ENCODE data around the gene YPEL5.

Gene YPEL5

GRCh38 chr2:30165050-30165520, 18.3 kb downstream of the YPEL5 start:
- peak; percentile 25 to 54 (median 27) for DNase-seq (ENCODE audit: low read depth in 3 of 3)

GRCh38 chr2:30165617-30166016, 18.8 kb downstream of the YPEL5 start:
- no peak for DNase-seq (ENCODE audit: low read depth in 3 of 3)

GRCh38 chr2:30172627-30173026, 25.8 kb downstream of the YPEL5 start:
- no peak for DNase-seq (ENCODE audit: low read depth in 3 of 3)

- DNase-seq (ENCODE audit: low read depth in 3 of 3), result no peak
Measured at GRCh38 chr2:30177440-30177839, 30.6 kb downstream of the YPEL5 start.

GRCh38 chr2:30177956-30178355, 31.1 kb downstream of the YPEL5 start:
- DNase-seq (ENCODE audit: low read depth in 3 of 3), result no peak

- no peak for DNase-seq (ENCODE audit: low read depth in 3 of 3)
Measured at GRCh38 chr2:30178618-30179434, 32.0 kb downstream of the YPEL5 start.

GRCh38 chr2:30179536-30179935, 32.7 kb downstream of the YPEL5 start:
- DNase-seq (ENCODE audit: low read depth in 3 of 3), result no peak

- DNase-seq (ENCODE audit: low read depth in 3 of 3), result no peak
Measured at GRCh38 chr2:30180226-30180625, 33.4 kb downstream of the YPEL5 start.

GRCh38 chr2:30181176-30181575, 34.4 kb downstream of the YPEL5 start:
- DNase-seq (ENCODE audit: low read depth in 3 of 3), result no peak

- DNase-seq (ENCODE audit: low read depth in 3 of 3), result no peak
Measured at GRCh38 chr2:30184035-30184434, 37.2 kb downstream of the YPEL5 start.

- no peak for DNase-seq (ENCODE audit: low read depth in 3 of 3)
Measured at GRCh38 chr2:30185178-30185577, 38.4 kb downstream of the YPEL5 start.

GRCh38 chr2:30188292-30188691, 41.5 kb downstream of the YPEL5 start:
- DNase-seq (ENCODE audit: low read depth in 3 of 3), result no peak

- no peak for DNase-seq (ENCODE audit: low read depth in 3 of 3)
Measured at GRCh38 chr2:30190637-30191036, 43.8 kb downstream of the YPEL5 start.

GRCh38 chr2:30191107-30191506, 44.3 kb downstream of the YPEL5 start:
- DNase-seq (ENCODE audit: low read depth in 3 of 3), result no peak

GRCh38 chr2:30191819-30192271, 45.0 kb downstream of the YPEL5 start:
- no peak for DNase-seq (ENCODE audit: low read depth in 3 of 3)

GRCh38 chr2:30192314-30192713, 45.5 kb downstream of the YPEL5 start:
- DNase-seq (ENCODE audit: low read depth in 3 of 3), result no peak

- DNase-seq (ENCODE audit: low read depth in 3 of 3), result no peak
Measured at GRCh38 chr2:30193104-30193681, 46.4 kb downstream of the YPEL5 start.

GRCh38 chr2:30194421-30194820, 47.6 kb downstream of the YPEL5 start:
- no peak for DNase-seq (ENCODE audit: low read depth in 3 of 3)

GRCh38 chr2:30195016-30195415, 48.2 kb downstream of the YPEL5 start:
- no peak for DNase-seq (ENCODE audit: low read depth in 3 of 3)

- no peak for DNase-seq (ENCODE audit: low read depth in 3 of 3)
Measured at GRCh38 chr2:30197570-30198192, 50.9 kb downstream of the YPEL5 start.

- no peak for DNase-seq (ENCODE audit: low read depth in 3 of 3)
Measured at GRCh38 chr2:30201990-30202389, 55.2 kb downstream of the YPEL5 start.

- no peak for DNase-seq (ENCODE audit: low read depth in 3 of 3)
Measured at GRCh38 chr2:30203156-30203555, 56.3 kb downstream of the YPEL5 start.

GRCh38 chr2:30204281-30204680, 57.5 kb downstream of the YPEL5 start:
- no peak for DNase-seq (ENCODE audit: low read depth in 3 of 3)
